ENCODE results near the gene ZFR2.
"Not testable (repeated sequence)": the region's sequence is repeated elsewhere in the genome, so short reads cannot be mapped to it uniquely, and the experiment has no call there.

Gene ZFR2

DNA sequence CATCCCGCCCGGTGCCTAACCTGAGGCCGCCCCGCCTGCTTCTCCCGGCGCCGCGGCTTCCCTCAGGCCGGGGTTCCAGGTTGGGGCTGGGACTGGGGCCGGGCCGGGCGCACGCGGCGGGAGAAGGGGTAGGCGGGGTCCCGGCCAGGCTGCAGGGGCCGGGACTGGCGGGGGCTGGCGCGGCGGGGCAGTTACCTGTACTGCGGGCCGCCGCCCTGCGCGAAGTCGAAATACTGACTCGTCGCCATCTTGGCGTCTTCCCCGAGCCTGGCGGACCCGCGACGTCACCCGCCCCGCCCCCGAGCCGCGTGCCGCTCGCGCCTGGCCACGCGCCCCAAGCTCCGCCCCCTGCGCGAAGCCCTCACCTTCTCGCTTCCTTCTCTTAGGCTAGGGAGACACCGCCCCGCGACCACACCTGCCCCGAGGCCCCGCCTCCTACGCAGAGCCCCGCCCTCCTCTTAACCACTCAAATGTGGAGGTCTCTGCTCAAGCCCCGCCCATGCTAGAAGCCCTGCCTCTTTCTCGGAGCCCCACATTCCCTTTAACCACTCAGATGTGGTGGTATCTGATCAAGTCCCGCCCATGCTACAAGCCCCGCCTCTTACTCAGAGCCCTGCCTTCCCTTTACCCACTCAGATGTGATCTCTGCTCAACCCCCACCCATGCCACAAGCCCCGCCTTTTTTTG lies at the start of gene ZFR2:
ZFR2 (minus strand) TSS at position 269 of the 687 bp plus-strand sequence; CDS start at position 248, 21 bp downstream.
- no peak for DNase-seq (ENCODE audit: low spot score)

- DNase-seq (ENCODE audit: low spot score), result no peak
Measured at GRCh38 chr19:3916033-3916432, 47.2 kb upstream of the ZFR2 start.

DNA sequence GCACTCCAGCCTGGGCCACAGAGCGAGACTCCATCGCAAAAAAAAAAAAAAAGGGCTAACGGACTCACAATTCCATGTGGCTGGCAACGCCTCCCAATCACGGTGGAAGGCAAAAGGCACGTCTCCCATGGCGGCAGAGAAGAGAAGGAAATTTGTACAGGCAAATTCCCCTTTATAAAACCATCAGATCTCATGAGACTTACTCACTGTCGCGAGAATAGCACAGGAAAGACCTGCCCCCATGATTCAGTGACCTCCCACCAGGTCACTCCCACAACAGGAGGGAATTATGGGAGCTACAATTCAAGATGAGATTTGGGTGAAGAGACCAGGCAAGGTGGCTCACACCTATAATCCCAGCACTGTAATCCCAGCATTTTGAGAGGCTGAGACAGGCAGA lies 45.4 kb upstream of the ZFR2 start:
- no peak for DNase-seq (ENCODE audit: low spot score)

GRCh38 chr19:3910105-3910504 lies 41.3 kb upstream of the ZFR2 start:
- no peak for DNase-seq (ENCODE audit: low spot score)

DNA sequence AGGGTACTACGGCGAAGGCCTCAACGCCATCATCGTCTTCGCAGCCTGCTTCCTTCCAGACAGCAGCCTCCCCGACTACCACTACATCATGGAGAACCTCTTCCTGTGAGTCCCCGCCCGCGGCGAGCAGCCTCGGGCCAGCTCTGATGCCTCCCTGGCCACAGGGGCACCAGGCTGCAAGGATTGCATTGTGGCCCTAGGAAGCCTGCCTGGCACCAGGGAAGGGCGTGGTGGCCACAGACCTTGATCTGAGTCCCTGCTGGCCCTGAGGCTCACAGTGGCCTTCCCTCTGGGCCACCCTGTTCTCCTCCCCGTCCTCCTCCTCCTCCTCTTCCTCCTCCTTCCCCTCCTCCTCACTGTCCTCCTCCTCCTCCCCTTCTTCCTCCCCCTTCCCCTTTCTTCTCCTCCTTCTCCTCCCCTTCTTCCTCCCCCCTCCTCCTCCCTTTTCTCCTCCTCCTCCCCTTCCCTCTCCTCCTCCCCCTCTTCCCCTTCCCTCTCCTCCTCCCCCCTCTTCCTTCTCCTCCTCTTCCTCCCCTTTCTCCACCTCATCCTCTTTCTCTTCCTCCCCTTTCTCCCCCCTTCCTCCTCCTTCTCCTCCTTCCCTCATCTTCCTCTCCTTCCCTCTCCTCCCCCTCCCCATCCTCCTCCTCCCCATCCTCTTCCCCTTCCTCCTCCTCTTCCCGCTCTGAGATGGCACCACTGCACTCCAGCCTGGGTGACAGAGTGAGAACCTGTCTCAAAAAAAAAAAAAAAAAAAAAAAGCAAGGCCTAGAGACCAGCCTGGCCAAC lies 39.6 kb upstream of the ZFR2 start:
- no peak for DNase-seq (ENCODE audit: low spot score)

GRCh38 chr19:3907626-3908265 lies 38.9 kb upstream of the ZFR2 start:
- no peak for DNase-seq (ENCODE audit: low spot score)

DNA sequence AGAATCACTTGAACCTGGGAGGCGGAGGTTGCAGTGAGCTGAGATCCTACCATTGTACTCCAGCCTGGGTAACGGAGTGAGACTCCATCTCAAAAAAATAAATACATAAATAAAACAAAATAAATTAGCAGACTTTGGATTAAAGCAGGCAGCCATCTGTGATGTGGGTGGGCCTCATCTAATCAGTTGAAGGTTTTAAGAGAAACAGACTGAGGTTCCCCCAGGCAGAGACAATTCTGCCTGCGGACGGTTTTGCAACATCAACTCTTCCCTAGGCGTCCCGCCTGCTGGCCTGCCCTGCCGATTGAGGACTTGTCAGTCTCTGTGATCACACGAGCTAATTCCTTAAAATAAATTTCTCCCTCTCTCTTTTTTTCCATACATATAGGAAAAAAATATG lies 35.4 kb upstream of the ZFR2 start:
- no peak for DNase-seq (ENCODE audit: low spot score)

GRCh38 chr19:3902317-3902973 lies 33.6 kb upstream of the ZFR2 start:
- DNase-seq (ENCODE audit: low spot score), result no peak

GRCh38 chr19:3899531-3900294 lies 30.9 kb upstream of the ZFR2 start:
- no peak for DNase-seq (ENCODE audit: low spot score)

DNA sequence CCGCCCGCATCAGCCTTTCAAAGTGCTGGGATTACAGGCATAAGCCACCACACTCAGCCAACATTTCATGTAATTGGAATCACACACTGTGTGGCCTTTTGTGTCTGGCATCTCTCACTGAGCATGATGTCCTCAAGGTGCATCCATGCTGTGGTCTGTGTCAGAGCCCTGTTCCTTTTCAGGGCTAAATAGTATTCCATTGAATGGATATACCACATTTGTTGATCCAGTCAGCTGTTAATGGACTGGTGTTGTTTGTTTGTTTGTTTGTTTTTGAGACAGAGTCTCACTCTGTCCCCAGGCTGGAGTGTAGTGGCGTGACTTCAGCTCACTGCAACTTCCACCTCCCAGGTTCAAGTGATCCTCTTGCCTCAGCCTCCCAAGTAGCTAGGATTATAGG lies 29.6 kb upstream of the ZFR2 start:
- DNase-seq (ENCODE audit: low spot score), result no peak

GRCh38 chr19:3897936-3898335 lies 29.1 kb upstream of the ZFR2 start:
- DNase-seq (ENCODE audit: low spot score), result no peak

- no peak for DNase-seq (ENCODE audit: low spot score)
Measured at GRCh38 chr19:3895788-3896187, 26.9 kb upstream of the ZFR2 start.

DNA sequence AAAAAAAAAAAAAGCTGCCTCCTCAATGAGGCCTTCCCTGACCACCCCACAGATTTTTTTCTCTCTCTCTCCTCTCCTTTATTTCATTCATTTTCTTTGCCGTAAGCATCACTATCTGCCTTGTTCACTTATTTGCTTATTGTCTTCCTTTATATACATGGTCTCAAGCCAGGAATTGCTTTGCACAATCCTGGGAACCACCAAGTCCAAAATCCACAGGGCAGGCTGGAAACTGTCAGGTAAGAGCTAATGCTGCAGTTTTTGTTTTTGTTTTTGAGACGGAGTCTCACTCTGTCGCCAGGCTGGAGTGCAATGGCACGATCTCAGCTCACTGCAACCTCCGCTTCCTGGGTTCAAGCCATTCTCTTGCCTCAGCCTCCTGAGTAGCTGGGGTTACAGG lies 26.1 kb upstream of the ZFR2 start:
- not testable (repeated sequence) for DNase-seq (ENCODE audit: low spot score)

GRCh38 chr19:3893509-3894179 lies 24.8 kb upstream of the ZFR2 start:
- DNase-seq (ENCODE audit: low spot score), result no peak

DNA sequence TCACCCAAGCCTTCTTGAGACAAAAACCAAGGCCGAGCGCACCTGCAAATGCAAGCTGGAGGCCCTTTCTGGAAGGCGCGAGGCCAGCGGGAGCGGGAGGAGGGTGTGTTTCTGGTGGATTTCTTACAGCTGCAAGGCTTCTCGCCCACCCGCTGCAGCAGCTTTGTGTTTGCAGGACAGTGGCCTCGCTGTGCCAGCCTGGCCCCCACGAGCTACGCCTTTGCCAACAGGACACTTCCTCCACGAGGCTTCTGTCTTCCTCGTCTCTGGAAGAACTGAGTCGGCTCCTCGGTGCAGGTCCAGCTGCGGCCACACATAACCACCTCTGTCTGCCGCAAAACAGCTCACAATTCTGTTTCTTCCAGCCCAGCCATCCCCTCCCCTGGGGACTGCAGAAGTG lies 21.8 kb upstream of the ZFR2 start:
- DNase-seq (ENCODE audit: low spot score), result no peak

GRCh38 chr19:3882041-3882384 lies 13.2 kb upstream of the ZFR2 start:
- DNase-seq (ENCODE audit: low spot score), result no peak

- DNase-seq (ENCODE audit: low spot score), result no peak
Measured at GRCh38 chr19:3881272-3882040, 12.6 kb upstream of the ZFR2 start.

- no peak for DNase-seq (ENCODE audit: low spot score)
Measured at GRCh38 chr19:3880471-3881271, 11.8 kb upstream of the ZFR2 start, which contains the start of gene ATCAY. Gene ATCAY (plus strand): TSS chr19:3880685. CDS start chr19:3885768, 5,083 bp downstream.

GRCh38 chr19:3879656-3880055 lies 10.8 kb upstream of the ZFR2 start:
- DNase-seq (ENCODE audit: low spot score), result no peak

- not testable (repeated sequence) for DNase-seq (ENCODE audit: low spot score)
Measured at GRCh38 chr19:3874695-3875094, 5.9 kb upstream of the ZFR2 start.

All from COLO829 (cell line).